Measurements from ENCODE around the gene GTF3C1. TPM values are rescaled to one million over a fixed set of nuclear protein-coding genes. Genes with fewer than 3 reads are reported as not detected.
A peak's percentile ranks its signal among the peaks of the same experiment; 100 is the strongest.

Gene GTF3C1
- total and polyA plus RNA-seq, 10 donors, result 28.8 to 68.6 (median 57.1) TPM

DNA sequence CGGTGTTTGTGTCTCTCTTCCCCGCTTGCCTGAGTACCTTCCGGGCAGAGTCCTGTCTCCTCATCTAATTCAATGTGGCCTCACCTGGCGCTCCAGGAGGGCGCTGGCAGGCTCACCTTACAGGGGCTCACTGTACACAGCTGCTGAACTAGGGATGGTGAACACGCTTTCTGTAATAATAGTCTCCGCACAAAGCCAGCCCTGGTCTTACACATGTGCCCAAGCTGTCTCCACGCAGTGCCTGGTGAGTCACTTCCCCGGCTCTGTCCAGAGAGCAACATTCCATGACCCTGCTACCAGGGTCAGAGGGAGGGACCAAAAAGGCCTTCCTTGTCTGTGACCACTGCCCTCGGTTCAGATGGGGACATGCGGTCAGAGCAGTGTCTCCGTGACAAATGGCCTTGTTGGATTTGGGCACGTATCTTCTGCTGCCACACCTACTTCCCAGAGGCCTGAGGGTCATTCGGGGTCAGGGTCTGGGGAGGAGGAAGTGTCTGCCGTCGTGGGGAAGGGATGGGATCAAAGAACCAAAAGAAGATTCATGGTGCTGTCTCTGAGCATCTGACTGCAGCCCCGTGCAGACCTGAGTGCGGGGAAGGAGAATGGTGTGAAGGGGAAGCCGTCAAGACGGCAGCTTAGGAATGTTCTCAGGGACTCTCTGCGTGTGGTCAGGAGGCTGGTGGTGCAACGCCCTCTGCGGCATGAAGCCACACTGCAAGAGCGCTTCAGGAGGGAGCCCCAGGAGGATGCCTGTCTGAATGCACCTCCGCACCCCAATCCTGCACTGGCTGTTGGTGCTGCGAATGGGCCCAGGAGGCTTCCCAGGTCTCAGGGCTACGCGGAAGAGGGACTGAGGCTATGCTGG lies 78.9 kb downstream of the GTF3C1 start:
- H3K4me1 ChIP-seq, result peaks cover 0 to 18% (median 11%) of the 10 kb centered on the region in 6 donors
- peaks cover 0 to 100% (median 87%) of the 10 kb centered on the region in 6 donors for H3K36me3 ChIP-seq
- no peak overlapping the region for H3K4me3 ChIP-seq
- intact Hi-C loops (cut with DNase I; ENCODE audit: low total_unique reads), result no loop called here
- WGBS, 5 donors, result 75 to 84% (median 81%) methylated on average over 28 of the region's 28 CpGs
- H3K9me3 ChIP-seq, result no peaks in the 10 kb centered on the region
- TF ChIP-seq, protein P1, sequence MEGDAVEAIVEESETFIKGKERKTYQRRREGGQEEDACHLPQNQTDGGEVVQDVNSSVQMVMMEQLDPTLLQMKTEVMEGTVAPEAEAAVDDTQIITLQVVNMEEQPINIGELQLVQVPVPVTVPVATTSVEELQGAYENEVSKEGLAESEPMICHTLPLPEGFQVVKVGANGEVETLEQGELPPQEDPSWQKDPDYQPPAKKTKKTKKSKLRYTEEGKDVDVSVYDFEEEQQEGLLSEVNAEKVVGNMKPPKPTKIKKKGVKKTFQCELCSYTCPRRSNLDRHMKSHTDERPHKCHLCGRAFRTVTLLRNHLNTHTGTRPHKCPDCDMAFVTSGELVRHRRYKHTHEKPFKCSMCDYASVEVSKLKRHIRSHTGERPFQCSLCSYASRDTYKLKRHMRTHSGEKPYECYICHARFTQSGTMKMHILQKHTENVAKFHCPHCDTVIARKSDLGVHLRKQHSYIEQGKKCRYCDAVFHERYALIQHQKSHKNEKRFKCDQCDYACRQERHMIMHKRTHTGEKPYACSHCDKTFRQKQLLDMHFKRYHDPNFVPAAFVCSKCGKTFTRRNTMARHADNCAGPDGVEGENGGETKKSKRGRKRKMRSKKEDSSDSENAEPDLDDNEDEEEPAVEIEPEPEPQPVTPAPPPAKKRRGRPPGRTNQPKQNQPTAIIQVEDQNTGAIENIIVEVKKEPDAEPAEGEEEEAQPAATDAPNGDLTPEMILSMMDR (IDR thresholded peaks at IDR 0.05 in 8 of 11, conservative IDR thresholded peaks at IDR 0.05 in 3 of 11), result peak in 1 of 11 experiments; percentile 4
- TF ChIP-seq POLR2AphosphoS5 (IDR thresholded peaks at IDR 0.05), result peak; percentile 32 to 68 (median 64)
- no peak for TF ChIP-seq POLR2A (IDR thresholded peaks at IDR 0.05)
- H3K27me3 ChIP-seq (replicated peaks in 1 of 7), result no peaks in the 10 kb centered on the region
- peak; percentile 73 for DNase-seq
- peak overlapping the region in 2 of 8 donors; percentile 10 to 23 for H3K27ac ChIP-seq

DNA sequence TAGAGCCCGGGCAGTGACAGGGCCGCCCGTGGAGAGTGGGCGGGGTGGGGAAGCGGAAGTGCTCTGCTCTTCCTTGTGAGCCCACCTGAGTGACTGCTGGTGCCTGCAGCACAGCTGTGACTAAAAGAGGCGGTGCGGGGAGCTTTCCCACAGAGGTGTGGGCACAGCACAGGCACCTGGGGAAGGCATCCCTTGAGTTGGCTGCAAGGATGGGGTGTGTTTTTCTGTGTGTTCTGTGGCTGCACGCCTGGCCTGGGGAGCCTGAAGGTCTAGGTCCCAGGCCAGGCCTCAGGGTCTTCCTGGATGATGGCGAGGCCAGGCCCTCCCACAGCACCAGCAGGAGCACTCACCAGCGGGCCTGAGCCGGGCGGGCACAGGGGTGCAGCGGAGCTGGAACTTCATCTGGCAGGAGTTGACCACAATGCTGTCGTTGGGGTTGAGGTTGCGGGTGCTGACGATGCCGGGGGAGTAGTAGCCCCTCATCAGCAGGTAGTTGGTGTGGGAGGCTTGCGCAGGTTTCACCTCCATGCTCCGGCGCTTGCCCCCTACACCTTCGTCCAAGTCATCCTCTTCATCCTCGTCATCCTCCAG lies 80.7 kb downstream of the GTF3C1 start:
- 92 to 98% (median 94%) methylated on average over 21 to 22 of the region's 22 CpGs for WGBS, 5 donors
- intact Hi-C loops (cut with DNase I; ENCODE audit: low total_unique reads), result no loop called here
- H3K27ac ChIP-seq, result no peak overlapping the region
- no peaks in the 10 kb centered on the region for H3K9me3 ChIP-seq
- H3K4me1 ChIP-seq, result peaks cover 0 to 31% (median 11%) of the 10 kb centered on the region in 6 donors
- no peaks in the 10 kb centered on the region for H3K27me3 ChIP-seq (replicated peaks in 1 of 7)
- H3K4me3 ChIP-seq, result no peak overlapping the region
- peak; percentile 70 for DNase-seq
- H3K36me3 ChIP-seq, result peaks cover 0 to 100% (median 87%) of the 10 kb centered on the region in 6 donors
- TF ChIP-seq POLR2AphosphoS5 (IDR thresholded peaks at IDR 0.05), result peak in 1 of 3 donors; percentile 31
- TF ChIP-seq, protein P1 (IDR thresholded peaks at IDR 0.05 in 8 of 11, conservative IDR thresholded peaks at IDR 0.05 in 3 of 11), result no peak
- TF ChIP-seq POLR2A (IDR thresholded peaks at IDR 0.05), result no peak

DNA sequence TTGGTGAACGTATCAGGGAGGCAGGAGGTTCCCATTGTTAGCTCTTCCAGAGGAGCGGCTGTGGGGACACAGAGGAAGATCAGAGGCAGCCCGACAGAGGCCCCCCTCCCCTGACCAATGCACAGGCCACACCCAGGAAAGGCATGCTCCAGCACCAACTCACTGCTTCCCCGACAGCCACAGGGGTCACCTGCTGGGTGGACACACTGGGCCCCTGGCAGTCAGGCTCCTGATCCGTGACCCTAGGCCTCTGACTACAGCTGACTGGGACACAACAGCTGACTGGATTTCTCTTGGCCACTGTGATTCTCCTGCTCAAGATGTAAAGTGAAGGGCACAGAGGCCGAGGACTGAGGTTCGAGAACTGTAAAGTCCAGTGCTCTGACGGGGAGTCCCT lies 84.2 kb downstream of the GTF3C1 start:
- Histone ChIP-seq H3K27me3 (replicated peaks in 1 of 7) (no peaks in the 10 kb centered on the region), H3K36me3 (peaks cover 0 to 100% (median 93%) of the 10 kb centered on the region in 6 donors), H3K4me3 (no peak overlapping the region), H3K27ac (peak overlapping the region in 2 of 8 donors; percentile 75 to 84), H3K9me3 (no peaks in the 10 kb centered on the region), H3K4me1 (peaks cover 0 to 52% (median 18%) of the 10 kb centered on the region in 6 donors)
- peak; percentile 53 for DNase-seq
- TF ChIP-seq POLR2AphosphoS5 (IDR thresholded peaks at IDR 0.05) (no peak), POLR2A (IDR thresholded peaks at IDR 0.05) (no peak)
- TF ChIP-seq, protein P1 (IDR thresholded peaks at IDR 0.05 in 8 of 11, conservative IDR thresholded peaks at IDR 0.05 in 3 of 11), result no peak
- intact Hi-C loops (cut with DNase I; ENCODE audit: low total_unique reads), result no loop called here
- 73 to 91% (median 85%) methylated on average over 5 to 8 of the region's 8 CpGs for WGBS, 5 donors
